ENCODE measurements around the gene TMEM156.
"Not testable (repeated sequence)": the region's sequence is repeated elsewhere in the genome, so short reads cannot be mapped to it uniquely, and the experiment has no call there.

Gene TMEM156

GRCh38 chr4:38954727-38955126 is 77.5 kb downstream of the TMEM156 start:
- DNase-seq, result no peak

GRCh38 chr4:38952017-38952416 is 80.2 kb downstream of the TMEM156 start:
- DNase-seq, result no peak

- DNase-seq, result no peak
Observed at GRCh38 chr4:38951598-38951997, 80.6 kb downstream of the TMEM156 start.

GRCh38 chr4:38950734-38951133 is 81.5 kb downstream of the TMEM156 start:
- no peak for DNase-seq

- no peak for DNase-seq
Observed at GRCh38 chr4:38950159-38950558, 82.0 kb downstream of the TMEM156 start.

GRCh38 chr4:38949411-38950051 is 82.7 kb downstream of the TMEM156 start:
- DNase-seq, result no peak

GRCh38 chr4:38948551-38948950 is 83.7 kb downstream of the TMEM156 start:
- DNase-seq, result no peak

GRCh38 chr4:38946919-38947318 is 85.3 kb downstream of the TMEM156 start:
- DNase-seq, result no peak

- no peak for DNase-seq
Observed at GRCh38 chr4:38944440-38944839, 87.8 kb downstream of the TMEM156 start.

- DNase-seq, result peak; percentile 88
Observed at GRCh38 chr4:38943343-38943742, 88.9 kb downstream of the TMEM156 start.

GRCh38 chr4:38941906-38942305 is 90.3 kb downstream of the TMEM156 start:
- DNase-seq, result not testable (repeated sequence)

- DNase-seq, result no peak
Observed at GRCh38 chr4:38940476-38940875, 91.7 kb downstream of the TMEM156 start.

GRCh38 chr4:38939165-38939564 is 93.0 kb downstream of the TMEM156 start:
- no peak for DNase-seq

GRCh38 chr4:38935391-38936073 is 96.7 kb downstream of the TMEM156 start:
- DNase-seq, result no peak

GRCh38 chr4:38931125-38931524 is 101.1 kb downstream of the TMEM156 start:
- DNase-seq, result no peak

GRCh38 chr4:38930707-38931106 is 101.5 kb downstream of the TMEM156 start:
- DNase-seq, result no peak

GRCh38 chr4:38930204-38930603 is 102.0 kb downstream of the TMEM156 start:
- DNase-seq, result no peak

GRCh38 chr4:38928974-38929373 is 103.2 kb downstream of the TMEM156 start:
- no peak for DNase-seq

GRCh38 chr4:38928568-38928967 is 103.6 kb downstream of the TMEM156 start:
- no peak for DNase-seq

GRCh38 chr4:38926896-38927295 is 105.3 kb downstream of the TMEM156 start:
- DNase-seq, result no peak

GRCh38 chr4:38925492-38926413 is 106.5 kb downstream of the TMEM156 start:
- peak; percentile 16 for DNase-seq

- no peak for DNase-seq
Observed at GRCh38 chr4:38924353-38924752, 107.9 kb downstream of the TMEM156 start.

GRCh38 chr4:38923746-38924145 is 108.5 kb downstream of the TMEM156 start:
- DNase-seq, result no peak

- no peak for DNase-seq
Observed at GRCh38 chr4:38921151-38921550, 111.1 kb downstream of the TMEM156 start.
